Right atrium auricular region (tissue), 2 donors: ENCODE measurements around the gene TVP23C. TPM values are rescaled to one million over a fixed set of nuclear protein-coding genes. Genes with fewer than 3 reads are reported as not detected.

Experiments used
- DNase-seq: peaks from one replicate; pipeline ENCODE4 v3.0.0-alpha.2; 2019; ENCODE audit warnings: low spot score
- H3K27ac ChIP-seq, 2 donors: fragments of 200-600 bp; sonication (generic); 1 replicate in 1 of 2; 2 replicates in 1 of 2; pipeline ENCODE4 v1.5.1; 2016 to 2019
- H3K27me3 ChIP-seq, 2 donors: fragments of 200-600 bp; sonication (generic); one replicate each; pipeline versions ENCODE4 v1.5.1 to v1.6.0; 2017 to 2019
- H3K36me3 ChIP-seq: fragments of 200-600 bp; sonication (generic); one replicate; pipeline ENCODE4 v1.5.1; 2016
- H3K4me1 ChIP-seq, 2 donors: fragments of 200-600 bp; sonication (generic); one replicate each; pipeline versions ENCODE4 v1.5.1 to v1.6.0; 2017 to 2019
- H3K4me3 ChIP-seq, 2 donors: fragments of 200-600 bp; sonication (generic); 1 replicate in 1 of 2; 2 replicates in 1 of 2; pipeline ENCODE4 v1.5.1; 2017 to 2019; ENCODE audit warnings: mild to moderate bottlenecking in 1 of 2, moderate library complexity in 1 of 2
- H3K9me3 ChIP-seq, 2 donors: fragments of 200-600 bp; sonication (generic); one replicate each; pipeline ENCODE4 v1.5.1; 2019
- total RNA-seq, 2 donors: library from RNA; depleted of rRNA; stranded (reverse); fragments of >200 nt; gene quantifications; one replicate each; pipeline ENCODE4 v1.1.0, GENCODE V29; 2016
- TF ChIP-seq, protein P1 (sequence below), 2 donors: fragments of 200-600 bp; sonication (generic); IDR thresholded peaks; one replicate each; pipeline ENCODE4 v1.5.1; 2019; ENCODE audit warnings: antibody characterized with exemption in 2 of 2

The TVP23C gene
- total RNA-seq, 2 donors from 2014 or later, result 3.3 to 5.3 TPM

GRCh38 chr17:15469260-15469659 lies 94.0 kb downstream of the TVP23C start:
- no peaks in the 10 kb centered on the region for H3K27me3 ChIP-seq
- no peak for DNase-seq
- TF ChIP-seq, protein P1, sequence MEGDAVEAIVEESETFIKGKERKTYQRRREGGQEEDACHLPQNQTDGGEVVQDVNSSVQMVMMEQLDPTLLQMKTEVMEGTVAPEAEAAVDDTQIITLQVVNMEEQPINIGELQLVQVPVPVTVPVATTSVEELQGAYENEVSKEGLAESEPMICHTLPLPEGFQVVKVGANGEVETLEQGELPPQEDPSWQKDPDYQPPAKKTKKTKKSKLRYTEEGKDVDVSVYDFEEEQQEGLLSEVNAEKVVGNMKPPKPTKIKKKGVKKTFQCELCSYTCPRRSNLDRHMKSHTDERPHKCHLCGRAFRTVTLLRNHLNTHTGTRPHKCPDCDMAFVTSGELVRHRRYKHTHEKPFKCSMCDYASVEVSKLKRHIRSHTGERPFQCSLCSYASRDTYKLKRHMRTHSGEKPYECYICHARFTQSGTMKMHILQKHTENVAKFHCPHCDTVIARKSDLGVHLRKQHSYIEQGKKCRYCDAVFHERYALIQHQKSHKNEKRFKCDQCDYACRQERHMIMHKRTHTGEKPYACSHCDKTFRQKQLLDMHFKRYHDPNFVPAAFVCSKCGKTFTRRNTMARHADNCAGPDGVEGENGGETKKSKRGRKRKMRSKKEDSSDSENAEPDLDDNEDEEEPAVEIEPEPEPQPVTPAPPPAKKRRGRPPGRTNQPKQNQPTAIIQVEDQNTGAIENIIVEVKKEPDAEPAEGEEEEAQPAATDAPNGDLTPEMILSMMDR (IDR thresholded peaks at IDR 0.05), result no peak
- H3K9me3 ChIP-seq, result no peaks in the 10 kb centered on the region
- H3K36me3 ChIP-seq, result no peaks in the 10 kb centered on the region
- H3K4me1 ChIP-seq, result peaks cover 0 to 22% of the 10 kb centered on the region in 2 donors
- H3K4me3 ChIP-seq, result no peak overlapping the region
- H3K27ac ChIP-seq, result no peak overlapping the region

DNA sequence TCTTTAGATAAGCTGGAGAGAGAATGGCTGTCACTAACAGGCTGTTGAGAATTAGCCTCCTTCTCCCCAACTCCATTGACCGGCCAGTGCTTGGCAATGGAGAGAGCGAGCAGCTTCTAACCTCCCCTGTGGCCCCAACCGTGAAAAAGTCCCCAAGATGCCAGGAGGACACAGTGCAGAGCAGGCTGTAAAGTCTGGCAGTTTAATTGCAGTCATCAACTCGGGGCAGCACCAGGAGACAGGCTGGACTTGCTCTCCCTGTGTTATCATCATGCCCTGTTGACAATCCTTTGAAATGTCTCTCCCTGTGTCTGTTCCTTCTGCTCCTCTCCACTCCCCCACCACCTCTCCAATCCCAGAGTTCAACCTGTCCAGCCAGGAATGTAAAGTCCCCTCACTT lies 95.2 kb downstream of the TVP23C start:
- no peaks in the 10 kb centered on the region for H3K27me3 ChIP-seq
- TF ChIP-seq, protein P1 (IDR thresholded peaks at IDR 0.05), result no peak
- no peaks in the 10 kb centered on the region for H3K9me3 ChIP-seq
- H3K36me3 ChIP-seq, result no peaks in the 10 kb centered on the region
- peaks cover 0 to 33% of the 10 kb centered on the region in 2 donors for H3K4me1 ChIP-seq
- H3K27ac ChIP-seq, result peak overlapping the region in 1 of 2 donors; percentile 12
- no peak overlapping the region for H3K4me3 ChIP-seq
- no peak for DNase-seq

- no peaks in the 10 kb centered on the region for H3K9me3 ChIP-seq
- no peaks in the 10 kb centered on the region for H3K36me3 ChIP-seq
- peaks cover 0 to 39% of the 10 kb centered on the region in 2 donors for H3K4me1 ChIP-seq
- DNase-seq, result no peak
- peak within 1 kb of the TSS in 1 of 2 donors; percentile 12 for H3K27ac ChIP-seq
- H3K27me3 ChIP-seq, result no peaks in the 10 kb centered on the region
- H3K4me3 ChIP-seq, result no peak within 1 kb of the TSS
- TF ChIP-seq, protein P1 (IDR thresholded peaks at IDR 0.05), result no peak
Measured at GRCh38 chr17:15467592-15467991, 95.7 kb downstream of the TVP23C start, which contains the start of gene CDRT4. Gene CDRT4 (minus strand): TSS chr17:15467621. CDS start chr17:15440238, 27,383 bp downstream.

DNA sequence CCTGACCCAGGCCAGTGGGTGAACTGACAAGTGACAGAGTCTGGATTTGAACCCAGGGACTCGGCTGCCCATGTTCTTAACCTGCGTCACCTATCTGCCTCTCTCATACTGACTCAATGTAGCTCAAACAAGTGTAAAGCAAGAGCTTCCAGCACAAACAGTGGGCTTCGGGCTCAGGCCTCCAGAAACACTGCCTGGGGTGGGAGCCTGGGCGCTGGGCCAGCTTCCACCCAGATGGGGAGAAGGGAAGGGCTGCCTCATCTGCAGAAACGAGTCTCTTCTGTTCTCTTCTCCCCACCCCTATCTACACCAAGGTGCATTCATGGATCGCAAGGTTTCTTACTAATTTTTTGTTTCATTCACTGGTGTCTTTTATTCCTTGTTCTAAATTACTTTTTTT lies 97.2 kb downstream of the TVP23C start:
- Histone ChIP-seq H3K27ac (no peak overlapping the region), H3K4me1 (peaks cover 0 to 40% of the 10 kb centered on the region in 2 donors)

GRCh38 chr17:15465045-15465701 lies 98.1 kb downstream of the TVP23C start:
- H3K27ac ChIP-seq, result no peak overlapping the region
- H3K36me3 ChIP-seq, result no peaks in the 10 kb centered on the region
- no peak overlapping the region for H3K4me3 ChIP-seq
- no peak for DNase-seq
- peaks cover 0 to 40% of the 10 kb centered on the region in 2 donors for H3K4me1 ChIP-seq
- no peaks in the 10 kb centered on the region for H3K27me3 ChIP-seq
- H3K9me3 ChIP-seq, result no peaks in the 10 kb centered on the region
- TF ChIP-seq, protein P1 (IDR thresholded peaks at IDR 0.05), result no peak

More for the DNA sequence above, 97.2 kb downstream of the TVP23C start:
- no peaks in the 10 kb centered on the region for H3K36me3 ChIP-seq
- H3K4me3 ChIP-seq, result no peak overlapping the region
- DNase-seq, result no peak
- H3K9me3 ChIP-seq, result no peaks in the 10 kb centered on the region
- no peaks in the 10 kb centered on the region for H3K27me3 ChIP-seq
- TF ChIP-seq, protein P1 (IDR thresholded peaks at IDR 0.05), result no peak
